ENCODE results near the gene MEF2C.

- TF ChIP-seq, protein P1, sequence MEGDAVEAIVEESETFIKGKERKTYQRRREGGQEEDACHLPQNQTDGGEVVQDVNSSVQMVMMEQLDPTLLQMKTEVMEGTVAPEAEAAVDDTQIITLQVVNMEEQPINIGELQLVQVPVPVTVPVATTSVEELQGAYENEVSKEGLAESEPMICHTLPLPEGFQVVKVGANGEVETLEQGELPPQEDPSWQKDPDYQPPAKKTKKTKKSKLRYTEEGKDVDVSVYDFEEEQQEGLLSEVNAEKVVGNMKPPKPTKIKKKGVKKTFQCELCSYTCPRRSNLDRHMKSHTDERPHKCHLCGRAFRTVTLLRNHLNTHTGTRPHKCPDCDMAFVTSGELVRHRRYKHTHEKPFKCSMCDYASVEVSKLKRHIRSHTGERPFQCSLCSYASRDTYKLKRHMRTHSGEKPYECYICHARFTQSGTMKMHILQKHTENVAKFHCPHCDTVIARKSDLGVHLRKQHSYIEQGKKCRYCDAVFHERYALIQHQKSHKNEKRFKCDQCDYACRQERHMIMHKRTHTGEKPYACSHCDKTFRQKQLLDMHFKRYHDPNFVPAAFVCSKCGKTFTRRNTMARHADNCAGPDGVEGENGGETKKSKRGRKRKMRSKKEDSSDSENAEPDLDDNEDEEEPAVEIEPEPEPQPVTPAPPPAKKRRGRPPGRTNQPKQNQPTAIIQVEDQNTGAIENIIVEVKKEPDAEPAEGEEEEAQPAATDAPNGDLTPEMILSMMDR (IDR thresholded peaks at IDR 0.05), result peak; percentile 36 to 85 (median 74)
- no peak for TF ChIP-seq POLR2A (IDR thresholded peaks at IDR 0.05)
Observed at GRCh38 chr5:88729084-88729828, 153.7 kb downstream of the MEF2C start.
